ENCODE results near the gene RFNG.

RFNG gene

DNA sequence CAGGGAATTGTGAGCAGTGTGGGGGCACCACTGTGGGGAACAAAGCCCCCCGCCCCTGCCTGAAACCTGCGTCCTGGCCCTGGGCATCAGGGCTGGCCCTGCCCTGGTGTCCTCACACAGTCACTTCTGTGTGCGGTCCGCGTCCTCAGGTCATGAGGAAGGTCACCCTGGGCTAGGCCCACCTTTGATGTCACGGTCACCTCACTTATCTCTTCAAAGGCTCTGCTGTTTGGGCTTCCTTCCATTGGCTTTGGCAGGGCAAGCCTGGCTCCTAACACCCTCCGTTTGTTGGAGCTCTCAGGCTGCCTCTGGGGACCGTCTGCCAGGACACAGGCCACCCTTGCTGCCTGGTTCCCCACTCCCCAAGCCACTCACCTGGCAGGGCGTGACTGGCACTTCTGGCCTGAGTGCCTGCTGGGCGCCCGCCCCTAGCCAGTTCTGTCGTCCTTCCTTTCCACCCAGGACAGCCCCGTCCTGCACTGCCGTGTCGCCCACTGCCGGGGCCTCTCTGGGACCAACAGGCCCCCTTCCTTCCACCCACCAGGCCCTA is 37.8 kb downstream of the RFNG start:
- DNase-seq (ENCODE audit: low read depth) = no peak

DNA sequence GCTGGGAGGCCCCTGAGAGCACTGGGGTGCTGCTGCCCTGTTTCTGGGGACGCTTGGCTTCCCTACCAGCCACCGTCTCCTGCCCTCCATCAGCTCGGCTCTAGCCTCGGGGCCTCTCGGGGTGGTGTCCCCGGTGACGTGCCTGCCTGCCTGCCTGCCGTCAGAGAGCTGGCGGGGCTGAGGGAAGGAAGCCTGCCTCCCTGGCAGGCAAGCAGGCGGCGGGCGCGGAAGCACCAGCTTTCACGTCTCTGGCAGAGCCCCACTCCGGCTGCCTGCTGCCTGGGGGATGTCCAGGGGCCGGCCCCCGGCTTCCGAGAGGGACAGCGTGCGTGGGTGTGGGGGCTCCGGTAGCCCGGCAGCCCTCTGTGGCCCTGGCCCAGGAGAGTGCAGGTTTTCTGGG is 38.3 kb downstream of the RFNG start:
- DNase-seq (ENCODE audit: low read depth) = no peak

DNA sequence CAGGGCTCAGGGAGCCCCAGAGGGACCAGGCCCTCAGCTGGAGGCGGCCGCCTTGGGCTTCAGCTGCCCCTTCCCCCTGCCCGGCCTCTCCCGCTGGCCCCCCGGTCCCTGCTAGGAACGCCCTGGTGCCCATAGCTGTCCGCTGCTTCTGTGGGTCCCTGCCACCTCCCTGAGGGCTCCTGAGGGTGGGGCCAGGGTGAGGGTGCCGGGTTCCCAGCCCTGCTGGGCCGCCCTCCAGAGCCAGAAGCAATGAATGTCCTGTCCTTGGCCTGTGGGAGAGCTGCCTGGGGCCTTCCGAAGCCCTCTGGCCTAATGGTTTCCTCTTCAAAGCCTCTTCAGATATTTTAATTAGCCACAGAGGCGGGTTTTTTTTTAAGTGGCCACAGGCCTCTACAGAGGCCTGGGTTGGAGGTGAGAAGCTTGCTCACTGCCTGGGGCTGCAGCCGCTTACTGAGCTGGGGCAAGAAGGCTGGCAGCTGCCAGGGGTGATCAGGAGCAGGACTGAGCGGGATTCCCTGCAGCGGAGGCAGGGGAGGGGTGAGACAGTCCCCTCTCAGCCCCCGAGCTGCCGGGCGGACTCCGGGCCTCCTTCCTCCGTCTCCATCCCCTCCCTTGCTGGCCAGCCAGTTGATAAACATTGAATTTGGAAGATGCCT is 38.8 kb downstream of the RFNG start:
- DNase-seq (ENCODE audit: low read depth) = no peak

DNA sequence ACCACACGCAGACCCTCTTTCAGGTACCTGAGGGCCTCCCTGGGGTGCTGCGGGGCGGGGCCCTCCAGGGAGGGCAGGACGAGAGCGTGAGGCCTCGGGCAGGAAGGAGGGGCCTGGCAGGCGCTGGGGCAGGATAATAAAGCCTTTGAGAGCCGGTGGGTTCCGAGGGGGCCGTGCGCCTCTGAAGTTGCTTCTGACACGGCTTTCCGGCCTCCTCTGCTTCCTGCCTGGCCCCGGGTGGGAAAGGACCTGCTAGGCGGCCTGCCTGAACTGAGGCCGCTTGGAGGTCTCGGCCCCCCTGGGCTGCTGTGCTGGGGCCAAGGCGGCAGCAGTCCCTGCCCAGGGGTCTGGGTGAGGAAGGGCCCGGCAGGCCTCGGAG is 39.4 kb downstream of the RFNG start:
- DNase-seq (ENCODE audit: low read depth) = no peak

DNA sequence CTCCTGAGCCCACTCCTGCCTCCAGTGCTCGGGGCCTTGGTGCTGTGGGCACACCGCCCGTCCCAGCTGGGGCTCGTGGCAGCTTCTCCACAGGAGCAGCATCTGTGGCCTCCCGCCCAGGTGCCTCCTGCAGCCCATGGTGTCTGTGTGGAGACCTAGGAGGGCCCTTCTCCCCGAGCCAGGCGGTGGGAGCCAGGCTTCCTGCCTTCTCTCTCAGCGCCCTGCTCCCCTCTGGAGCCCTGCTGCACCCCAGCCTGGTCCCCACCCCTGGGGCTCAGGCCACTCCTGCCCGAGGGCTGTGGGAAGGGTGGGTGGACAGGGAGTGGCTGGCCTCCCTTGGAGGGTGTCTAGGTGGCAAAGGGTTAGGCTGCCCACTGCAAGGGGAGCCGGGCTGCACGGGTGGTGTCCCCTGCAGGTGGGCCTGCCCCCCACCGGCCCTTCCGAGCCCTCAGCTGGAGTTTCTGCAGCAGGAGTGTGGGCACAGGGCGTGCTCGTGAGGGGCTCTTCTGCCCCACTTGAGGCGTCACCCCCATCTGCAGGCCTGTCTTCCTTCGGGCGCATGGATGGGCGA is 39.9 kb downstream of the RFNG start:
- no peak for DNase-seq (ENCODE audit: low read depth)

DNA sequence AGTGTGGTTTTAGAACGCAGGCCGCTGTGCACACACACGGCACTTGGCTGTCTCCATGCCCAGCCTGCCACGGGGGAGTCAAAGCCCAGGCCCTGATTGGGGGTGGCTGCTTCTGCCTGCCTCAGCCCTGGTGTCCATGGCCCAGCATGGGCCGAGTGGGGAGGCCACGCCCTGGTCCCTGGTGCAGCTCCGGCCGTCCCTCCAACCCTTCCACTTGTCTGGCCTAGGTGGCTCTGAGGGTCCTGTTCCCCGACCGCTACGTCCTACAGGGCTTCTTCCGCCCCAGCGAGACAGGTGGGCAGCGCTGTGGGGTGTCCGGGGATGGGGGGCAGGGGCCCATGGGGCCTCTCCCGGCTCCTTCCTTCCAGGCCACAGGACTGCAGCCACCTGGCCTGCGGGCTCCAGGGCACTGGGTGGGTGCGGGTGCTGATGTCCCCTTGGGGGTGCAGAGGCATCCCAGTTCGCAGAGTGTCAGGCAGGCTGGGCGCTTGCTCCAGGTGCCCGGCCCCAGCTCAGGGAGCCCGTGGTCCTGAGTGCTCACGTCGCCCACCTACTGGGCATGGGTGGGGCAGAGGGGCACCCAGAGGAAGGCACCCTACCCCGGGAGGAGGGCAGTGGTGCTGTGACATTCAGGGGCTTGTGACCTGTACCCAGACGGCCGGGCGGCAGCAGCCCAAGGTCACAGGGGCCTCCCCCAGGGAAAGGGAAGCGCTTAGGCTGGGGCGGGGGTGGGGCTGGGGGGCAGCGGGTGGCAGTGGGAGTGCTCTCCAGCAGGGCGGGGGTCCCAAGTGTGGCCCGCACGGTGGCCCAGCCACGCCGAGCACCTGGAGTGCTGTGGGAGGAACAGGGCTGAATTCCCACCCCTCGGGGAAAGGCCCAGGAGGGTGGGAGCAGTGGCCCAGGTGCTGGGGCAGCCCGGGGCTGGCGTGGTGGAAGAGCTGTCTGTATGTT is 40.8 kb downstream of the RFNG start:
- DNase-seq (ENCODE audit: low read depth) = no peak

DNA sequence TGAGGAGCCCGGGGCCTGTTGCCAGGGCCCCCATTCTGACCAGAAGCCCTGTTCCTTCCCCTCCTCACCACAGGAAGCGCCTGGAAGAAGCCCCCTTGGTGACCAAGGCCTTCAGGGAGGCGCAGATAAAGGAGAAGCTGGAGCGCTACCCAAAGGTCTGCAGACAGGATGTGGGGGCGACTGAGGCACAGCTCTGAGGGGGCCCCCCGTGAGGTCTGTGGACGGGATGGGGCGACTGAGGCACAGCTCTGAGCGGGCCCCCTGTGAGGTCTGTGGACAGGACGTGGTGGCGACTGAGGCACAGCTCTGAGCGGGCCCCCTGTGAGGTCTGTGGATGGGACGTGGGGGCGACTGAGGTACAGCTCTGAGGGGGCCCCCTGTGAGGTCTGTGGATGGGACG is 42.2 kb downstream of the RFNG start:
- no peak for DNase-seq (ENCODE audit: low read depth)

DNA sequence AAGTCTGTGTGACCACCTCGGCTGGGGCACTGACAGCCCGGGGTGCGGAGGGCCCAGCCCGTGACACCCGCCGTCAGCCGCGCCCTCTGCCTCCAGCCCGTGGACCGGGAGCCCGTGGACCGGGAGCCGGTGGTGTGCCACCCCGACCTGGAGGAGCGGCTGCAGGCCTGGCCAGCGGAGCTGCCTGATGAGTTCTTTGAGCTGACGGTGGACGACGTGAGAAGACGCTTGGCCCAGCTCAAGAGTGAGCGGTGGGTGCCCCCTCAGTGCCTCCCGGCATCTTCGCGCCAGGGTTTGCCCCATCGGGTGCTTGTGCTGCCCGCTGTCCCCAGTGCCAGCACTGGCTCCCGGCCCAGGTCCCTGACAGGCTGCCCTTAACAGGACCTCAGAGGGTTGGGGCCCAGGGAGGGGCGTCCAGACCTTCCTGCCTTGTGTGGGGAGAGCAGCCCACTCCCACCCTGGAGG is 42.6 kb downstream of the RFNG start:
- no peak for DNase-seq (ENCODE audit: low read depth)

DNA sequence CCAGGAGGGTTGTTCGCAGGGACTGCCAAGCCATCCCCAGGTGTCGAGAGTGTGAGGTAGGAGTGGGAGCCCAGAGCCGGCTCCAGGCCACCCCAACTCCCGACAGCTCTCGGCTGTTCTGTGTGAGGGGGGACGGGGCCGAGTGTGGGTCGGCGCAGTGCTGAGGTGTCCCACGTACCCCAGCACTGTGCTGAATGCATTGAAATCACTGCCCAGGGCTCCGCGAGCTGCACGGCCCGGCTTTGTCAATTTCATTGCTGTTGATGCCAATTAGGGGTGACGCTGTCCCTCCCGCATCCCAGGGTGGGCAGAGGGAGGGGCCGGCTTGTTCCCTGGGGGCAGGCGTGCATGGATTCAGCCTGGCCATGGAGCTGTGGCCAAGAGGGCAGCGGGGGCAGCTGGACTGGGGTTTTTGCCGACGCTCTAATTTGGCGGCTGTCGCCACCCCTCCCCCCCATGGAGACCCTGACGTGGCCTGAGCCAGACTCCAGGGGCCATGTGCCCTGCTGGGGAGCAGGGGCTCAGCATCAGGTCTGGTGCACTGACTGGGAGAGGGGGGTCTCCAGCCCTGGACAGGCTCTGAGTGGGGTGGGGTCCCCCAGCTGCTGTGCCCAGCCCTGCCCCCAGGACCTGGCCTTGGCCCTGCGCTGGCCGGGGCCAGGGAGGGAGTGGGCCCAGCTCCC is 43.2 kb downstream of the RFNG start:
- no peak for DNase-seq (ENCODE audit: low read depth)

DNA sequence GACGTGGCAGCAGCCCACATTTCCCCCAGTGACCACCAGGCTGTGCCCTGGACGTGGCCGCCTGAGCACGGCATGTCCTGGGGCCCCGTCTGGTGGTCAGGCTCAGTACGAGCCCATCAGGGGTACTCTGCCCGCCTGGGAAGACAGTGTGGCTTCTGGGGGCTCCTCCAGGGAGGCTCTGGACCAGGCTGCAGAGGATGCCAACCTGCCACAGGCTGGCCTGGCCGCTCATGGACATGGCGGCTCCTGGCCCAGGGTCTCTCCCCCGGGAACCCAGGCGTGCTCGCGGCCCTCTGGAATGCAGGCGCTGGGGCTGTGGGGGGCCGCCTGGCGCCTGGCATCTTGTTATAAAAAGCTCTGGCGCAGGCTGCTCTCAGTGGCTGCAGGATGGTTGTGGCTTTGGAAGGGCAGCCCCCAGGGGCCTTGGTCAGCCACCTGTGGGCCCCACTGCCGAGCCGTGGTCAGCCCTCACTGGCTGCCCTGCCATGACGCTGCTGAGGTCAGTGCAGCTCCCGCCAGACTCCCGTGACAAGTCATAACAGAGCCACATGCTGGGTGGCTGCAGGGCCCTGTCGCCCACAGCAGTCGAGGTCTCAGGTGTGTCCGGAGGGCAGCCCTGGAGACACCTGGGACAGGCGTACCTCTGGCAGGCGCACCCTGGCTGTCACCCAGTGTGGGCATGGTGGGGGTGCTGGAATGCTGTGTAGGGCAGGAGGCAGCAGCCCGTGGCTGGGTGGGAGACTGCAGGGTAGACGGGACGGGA is 43.9 kb downstream of the RFNG start:
- DNase-seq (ENCODE audit: low read depth) = no peak

DNA sequence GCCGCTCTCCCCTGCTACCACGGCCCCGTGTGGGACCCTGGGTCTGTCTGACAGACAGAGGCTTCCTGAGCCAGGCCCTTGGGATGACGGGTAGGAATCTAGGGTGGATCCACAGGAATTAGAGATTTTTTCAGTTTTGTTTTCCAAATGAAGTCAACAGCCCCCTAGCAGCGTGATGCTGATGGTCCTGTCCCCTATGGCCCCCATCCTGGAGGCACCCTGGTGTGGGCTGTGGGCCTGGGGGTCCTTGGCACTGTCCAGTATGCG is 44.5 kb downstream of the RFNG start:
- no peak for DNase-seq (ENCODE audit: low read depth)

DNA sequence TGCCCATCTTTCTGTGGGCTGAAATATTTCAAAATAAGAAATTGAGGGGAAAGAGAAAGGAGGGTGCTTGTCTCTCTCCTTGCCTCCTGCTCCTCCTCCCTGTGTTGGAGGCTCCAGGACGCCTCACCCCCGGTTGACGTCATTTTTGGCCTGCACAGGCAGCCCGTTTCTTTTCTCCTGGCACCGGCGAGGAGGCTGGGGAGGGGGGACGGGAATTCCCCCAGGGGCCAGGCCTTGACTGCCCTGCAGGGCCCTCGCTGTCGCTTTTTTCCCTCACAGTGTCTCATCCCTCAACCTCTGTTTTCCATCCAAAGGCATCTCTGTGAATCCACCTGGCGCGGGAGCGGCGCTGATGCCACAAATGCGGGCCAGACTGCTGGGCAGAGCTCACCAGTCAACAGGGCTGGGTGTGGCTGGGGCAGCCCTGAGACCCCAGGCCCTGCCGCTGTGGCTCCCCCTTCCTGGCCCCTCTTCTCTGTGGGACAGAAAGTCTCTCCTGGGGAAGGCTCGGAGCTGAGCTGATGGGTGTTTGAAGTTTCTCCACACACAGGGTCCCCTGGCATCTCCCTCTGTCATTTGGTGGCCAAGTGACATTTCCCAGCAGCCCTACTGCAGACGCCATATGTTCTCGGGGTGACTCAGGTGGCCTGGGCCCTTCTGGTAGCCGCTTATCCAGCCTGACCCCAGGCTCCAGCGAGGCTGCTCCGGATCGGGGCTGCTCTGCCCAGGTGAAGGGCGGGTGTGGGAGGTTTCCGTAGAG is 45.0 kb downstream of the RFNG start:
- DNase-seq (ENCODE audit: low read depth) = no peak

DNA sequence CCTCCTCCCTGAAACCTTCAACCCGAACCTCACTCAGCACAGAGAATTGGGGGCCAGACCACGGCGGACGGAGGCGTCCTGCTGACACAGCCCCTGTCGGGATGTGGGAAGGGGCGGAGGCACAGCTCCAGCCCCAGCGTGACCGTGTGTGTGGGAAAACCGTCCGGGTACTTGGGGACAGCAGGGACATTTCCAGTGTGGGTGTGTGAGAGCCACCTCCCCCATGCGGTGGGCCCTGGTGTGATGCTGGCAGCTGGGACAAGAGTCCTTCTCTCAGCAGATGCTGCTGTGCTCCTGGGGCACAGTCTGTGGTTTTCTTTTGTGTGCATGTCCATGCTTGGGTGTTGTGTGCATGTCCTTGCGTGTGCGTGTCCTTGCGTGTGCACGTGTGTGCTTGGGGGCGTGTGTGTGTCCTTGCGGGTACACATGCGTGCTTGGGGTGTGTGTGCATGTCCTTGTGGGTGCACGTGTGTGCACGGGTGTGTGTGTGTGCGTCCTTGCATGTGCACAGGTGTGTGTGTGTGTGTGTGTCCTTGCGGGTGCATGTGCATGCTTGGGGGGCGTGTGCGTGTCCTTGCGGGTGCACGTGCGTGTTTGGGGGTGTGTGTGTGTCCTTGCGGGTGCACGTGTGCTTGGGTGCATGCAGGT is 45.8 kb downstream of the RFNG start:
- no peak for DNase-seq (ENCODE audit: low read depth)

DNA sequence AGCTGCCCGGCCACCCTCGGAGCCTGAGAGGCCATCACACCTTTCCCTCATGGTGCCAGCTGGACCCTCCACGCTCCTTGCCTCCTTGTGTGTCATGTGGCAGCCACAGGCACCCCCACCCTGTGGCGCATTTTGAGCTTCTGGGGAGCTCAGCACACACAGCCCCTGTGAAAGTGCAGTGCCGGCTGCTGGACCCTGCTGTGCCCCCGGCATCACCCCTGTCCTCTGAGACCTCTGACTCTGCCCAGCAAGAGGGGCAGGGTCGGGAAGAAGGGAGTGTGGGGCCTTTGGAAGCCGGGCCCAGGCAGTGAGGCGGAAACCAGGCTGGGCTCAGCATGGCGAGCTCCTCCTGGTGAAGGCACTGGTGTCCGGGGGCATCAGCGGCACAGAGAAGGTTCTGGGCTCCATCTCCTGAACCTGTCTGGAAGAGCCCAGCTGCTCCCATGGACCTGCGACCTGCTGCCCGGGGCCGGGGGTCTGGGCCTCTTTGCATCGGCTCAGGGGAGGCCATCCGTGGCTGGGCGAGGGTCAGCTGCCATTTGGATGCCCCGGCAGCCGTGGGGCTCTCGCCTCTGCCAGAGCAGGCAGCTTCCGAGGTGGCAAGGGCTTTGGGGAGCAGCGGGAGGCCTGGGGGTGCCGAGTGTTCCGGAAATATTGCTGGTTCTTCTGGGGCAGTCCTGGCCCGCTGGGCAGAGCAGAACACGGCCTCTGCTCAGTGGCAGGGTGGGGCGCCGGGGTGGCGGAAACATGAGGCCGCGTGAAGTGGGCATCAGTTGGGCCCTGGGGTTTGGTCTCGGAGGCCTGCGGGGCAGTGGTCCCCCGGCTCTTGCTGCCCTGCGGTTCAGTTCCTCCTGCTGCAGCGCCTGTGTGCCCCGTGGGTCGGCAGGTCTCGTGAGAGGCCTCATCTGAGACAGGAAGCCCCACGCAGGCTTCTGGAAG is 46.8 kb downstream of the RFNG start:
- no peak for DNase-seq (ENCODE audit: low read depth)

DNA sequence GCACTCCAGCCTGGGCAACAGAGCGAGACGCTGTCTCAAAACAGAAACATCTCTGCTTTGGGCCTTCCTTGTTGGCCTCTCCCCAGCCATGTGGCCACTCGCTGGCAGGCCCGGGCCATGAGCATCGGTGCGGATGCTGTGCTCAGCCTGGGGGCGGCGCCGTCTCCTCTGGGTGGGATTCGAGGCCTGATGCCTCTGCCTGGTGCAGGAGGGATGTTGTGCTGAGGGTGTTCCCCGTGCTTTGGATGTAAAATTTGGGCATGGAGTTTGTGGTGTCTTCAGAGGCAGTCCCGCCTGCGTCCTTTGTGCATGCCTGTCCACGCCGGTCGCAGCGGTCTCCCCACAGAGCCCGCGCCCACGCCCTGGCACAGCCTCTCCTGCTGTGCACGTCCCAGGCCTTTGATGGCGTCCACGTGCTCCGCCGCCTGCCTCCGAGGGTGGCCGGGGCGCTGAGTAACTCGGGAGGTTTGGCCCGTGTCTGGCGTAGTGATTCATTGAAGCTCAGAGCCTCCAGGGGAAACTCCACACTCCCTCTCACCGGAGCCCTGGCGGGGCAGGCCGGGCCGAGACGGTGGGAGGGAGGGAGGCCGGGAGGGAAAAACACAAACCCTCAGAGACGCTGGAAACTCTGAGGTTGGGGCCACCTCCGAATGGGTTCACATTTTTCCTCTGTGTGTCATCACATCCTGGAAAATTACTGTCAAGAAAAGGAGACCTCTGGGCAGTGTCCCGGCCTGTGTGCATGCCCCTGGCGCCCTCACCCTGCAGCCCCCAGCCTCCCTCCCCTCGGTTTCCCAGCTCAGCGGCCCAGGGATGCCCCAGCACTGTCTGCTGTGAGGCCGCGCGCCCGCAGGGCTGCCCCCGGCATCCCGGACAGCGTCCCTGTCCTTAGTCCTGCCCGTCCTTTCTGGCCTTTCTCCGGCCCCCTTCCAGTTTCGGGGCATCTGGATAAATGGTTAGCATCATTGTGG is 47.9 kb downstream of the RFNG start:
- DNase-seq (ENCODE audit: low read depth) = no peak

DNA sequence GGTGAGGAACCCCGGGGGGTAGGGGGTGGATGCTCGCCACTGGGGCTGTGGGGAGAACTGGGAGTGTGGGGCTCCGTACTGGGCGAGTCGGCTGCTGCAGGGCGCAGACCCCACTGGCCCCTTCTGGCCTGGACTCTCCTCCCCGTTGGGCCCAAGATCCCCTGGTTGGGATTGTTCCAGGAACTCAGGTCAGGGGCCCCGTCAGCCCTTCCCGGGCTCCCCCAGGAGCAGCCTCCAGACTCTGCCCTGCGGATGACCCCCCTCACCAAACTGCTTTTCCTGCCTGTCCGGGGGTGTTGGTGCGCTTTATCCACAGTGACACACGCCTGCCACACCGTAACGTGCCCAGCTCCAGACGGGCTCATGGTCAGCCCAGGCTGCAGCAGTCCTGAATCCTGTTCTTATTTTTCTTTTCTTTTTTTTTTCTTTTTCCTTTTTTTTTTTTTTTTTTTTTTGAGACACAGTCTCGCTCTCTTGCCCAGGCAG is 50.0 kb downstream of the RFNG start:
- DNase-seq (ENCODE audit: low read depth) = no peak

DNA sequence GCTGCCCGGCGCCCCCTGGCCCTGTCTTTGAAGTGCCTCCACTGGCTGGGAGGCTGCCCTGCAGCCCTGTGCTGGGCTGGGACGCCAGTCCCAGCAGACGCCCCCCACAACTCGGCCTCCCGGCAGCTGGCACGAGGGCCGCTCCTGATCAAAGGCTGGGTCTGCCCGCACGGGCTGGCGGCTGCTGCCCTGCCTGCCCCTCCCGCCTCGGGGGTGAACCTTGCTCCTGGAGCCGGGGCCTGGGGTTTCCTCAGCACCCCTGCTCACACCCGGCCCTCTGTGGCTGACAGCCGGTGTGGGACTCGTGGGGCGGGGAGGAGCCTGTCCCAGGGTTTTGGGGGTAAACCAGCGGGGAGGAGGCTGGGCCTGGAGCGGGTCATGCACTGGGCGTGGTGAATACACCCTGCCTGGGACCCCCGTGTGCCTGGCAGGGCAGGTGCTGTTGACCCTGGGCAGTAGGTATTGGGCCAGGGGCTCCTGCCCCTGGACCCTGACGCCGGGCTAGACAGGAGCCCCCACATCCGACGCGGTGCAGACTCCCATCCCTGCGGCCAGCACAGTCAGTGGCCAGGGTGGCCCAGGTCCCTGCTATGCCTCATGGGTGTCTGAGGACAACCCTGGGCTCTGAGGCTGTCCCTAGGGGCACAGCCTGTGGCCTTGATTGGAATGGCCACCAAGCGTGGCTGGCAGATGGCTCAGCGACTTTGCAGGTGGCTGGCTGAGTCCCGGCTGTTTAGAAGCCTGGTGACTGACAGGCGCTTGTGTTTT is 50.6 kb downstream of the RFNG start:
- DNase-seq (ENCODE audit: low read depth) = no peak
